Trophoblast cell (in vitro differentiated cells and primary cell): ENCODE results near the gene KIAA2012.

Source experiments
- DNase-seq, 2 donors: peaks; one replicate each; pipeline ENCODE4 v3.0.0-alpha.2; 2016
- H2AFZ ChIP-seq: 2 replicates; pipeline ENCODE4 v1.6.1; 2013; ENCODE audit warnings: low read length, moderate library complexity, mild to moderate bottlenecking; ENCODE audit not compliant: insufficient read depth, poor library complexity
- H2AK5ac ChIP-seq: 2 replicates; pipeline ENCODE4 v1.6.1; 2013; ENCODE audit warnings: mild to moderate bottlenecking, low read length
- H2BK120ac ChIP-seq: 2 replicates; pipeline ENCODE4 v1.6.1; 2013; ENCODE audit warnings: low read length, mild to moderate bottlenecking, moderate library complexity; ENCODE audit not compliant: insufficient read depth, poor library complexity
- H2BK12ac ChIP-seq: 2 replicates; pipeline ENCODE4 v1.6.1; 2013; ENCODE audit warnings: mild to moderate bottlenecking, low read length, moderate library complexity
- H2BK5ac ChIP-seq: 2 replicates; pipeline ENCODE4 v1.6.1; 2013; ENCODE audit warnings: low read length, low read depth, moderate library complexity, mild to moderate bottlenecking; ENCODE audit not compliant: poor library complexity
- H3K14ac ChIP-seq: 2 replicates; pipeline ENCODE4 v1.6.1; 2013; ENCODE audit warnings: mild to moderate bottlenecking, low read length
- H3K18ac ChIP-seq: 2 replicates; pipeline ENCODE4 v1.6.1; 2013; ENCODE audit warnings: mild to moderate bottlenecking, low read length
- H3K23ac ChIP-seq: 2 replicates; pipeline ENCODE4 v1.6.1; 2013; ENCODE audit warnings: low read length
- H3K27ac ChIP-seq: 2 replicates; pipeline ENCODE4 v1.5.1; 2013; ENCODE audit warnings: low read depth, mild to moderate bottlenecking, inconsistent platforms, low read length, moderate library complexity
- H3K27me3 ChIP-seq: 2 replicates; pipeline ENCODE4 v1.6.1; 2013; ENCODE audit warnings: inconsistent platforms, mild to moderate bottlenecking, low read length, moderate library complexity; ENCODE audit not compliant: insufficient read depth
- H3K36me3 ChIP-seq, 2 experiments: 1 replicate in 1 of 2; 2 replicates in 1 of 2; pipeline ENCODE4 v1.6.1; 2013; ENCODE audit warnings: low read length in 2 of 2, mild to moderate bottlenecking in 2 of 2, moderate library complexity in 1 of 2; ENCODE audit not compliant: insufficient read depth in 2 of 2, control insufficient read depth in 1 of 2
- H3K4ac ChIP-seq: 2 replicates; pipeline ENCODE4 v1.6.1; 2013; ENCODE audit warnings: low read depth, mild to moderate bottlenecking, low read length, moderate library complexity
- H3K4me1 ChIP-seq, 2 experiments: 1 replicate in 1 of 2; 2 replicates in 1 of 2; pipeline ENCODE4 v1.6.1; 2013; ENCODE audit warnings: low read length in 2 of 2, mild to moderate bottlenecking in 2 of 2, moderate library complexity in 1 of 2; ENCODE audit not compliant: insufficient read depth in 2 of 2, control insufficient read depth in 1 of 2
- H3K4me2 ChIP-seq: 2 replicates; pipeline ENCODE4 v1.6.1; 2013; ENCODE audit warnings: inconsistent platforms, mild to moderate bottlenecking, low read length, moderate library complexity
- H3K4me3 ChIP-seq: 2 replicates; pipeline ENCODE4 v1.5.1; 2013; ENCODE audit warnings: mild to moderate bottlenecking, low read depth, low read length, inconsistent platforms
- H3K79me1 ChIP-seq: one replicate; pipeline ENCODE4 v1.6.1; 2013; ENCODE audit warnings: low read length
- H3K79me2 ChIP-seq: 2 replicates; pipeline ENCODE4 v1.6.1; 2013; ENCODE audit warnings: low read length, mild to moderate bottlenecking; ENCODE audit not compliant: control insufficient read depth, insufficient read depth, poor library complexity
- H3K9ac ChIP-seq: 2 replicates; pipeline ENCODE4 v1.6.1; 2013; ENCODE audit warnings: mild to moderate bottlenecking, low read length
- H3K9me3 ChIP-seq: 2 replicates; pipeline ENCODE4 v1.6.1; 2013; ENCODE audit warnings: low read depth, mild to moderate bottlenecking, control low read depth, inconsistent platforms, low read length; ENCODE audit not compliant: insufficient read depth
- H4K12ac ChIP-seq: 2 replicates; pipeline ENCODE4 v1.6.1; 2013; ENCODE audit warnings: low read depth, mild to moderate bottlenecking, low read length, moderate library complexity
- H4K8ac ChIP-seq: 2 replicates; pipeline ENCODE4 v1.6.1; 2013; ENCODE audit warnings: low read depth, mild to moderate bottlenecking, low read length, moderate library complexity
- H4K91ac ChIP-seq: one replicate; pipeline ENCODE4 v1.6.1; 2013; ENCODE audit warnings: low read depth, mild to moderate bottlenecking, low read length, moderate library complexity
- WGBS: extraction: QIAGEN DNeasy Blood & Tissue Kit; methylation state at CpG from one replicate; pipeline ENCODE4 v1.1.7; 2013; ENCODE audit warnings: missing lambda C conversion rate; ENCODE audit not compliant: insufficient read length, insufficient coverage; ENCODE audit errors: extremely low coverage; 5-methylcytosine and 5-hydroxymethylcytosine counted together

KIAA2012 gene

GRCh38 chr2:202026507-202026906, 46.5 kb upstream of the KIAA2012 start:
- Histone ChIP-seq H3K27me3 (peaks cover 10% of the 10 kb centered on the region), H4K91ac (no peak overlapping the region), H3K4me3 (no peak overlapping the region), H4K12ac (no peak overlapping the region), H3K18ac (no peak overlapping the region), H2AFZ (no peak overlapping the region), H3K4me2 (no peak overlapping the region), H3K79me1 (no peaks in the 10 kb centered on the region), H3K14ac (no peak overlapping the region), H2BK12ac (no peak overlapping the region), H4K8ac (no peak overlapping the region), H3K9me3 (no peaks in the 10 kb centered on the region), H3K4ac (no peak overlapping the region), H2BK5ac (no peak overlapping the region), H2AK5ac (no peak overlapping the region), H3K27ac (no peak overlapping the region), H2BK120ac (no peak overlapping the region), H3K23ac (no peak overlapping the region), H3K36me3 (no peaks in the 10 kb centered on the region), H3K9ac (no peak overlapping the region), H3K79me2 (no peaks in the 10 kb centered on the region), H3K4me1 (no peaks in the 10 kb centered on the region)
- DNase-seq, result no peak
- WGBS, result no CpG with 5 or more reads among the region's 5 CpGs

GRCh38 chr2:202030691-202031090, 42.4 kb upstream of the KIAA2012 start:
- Histone ChIP-seq H3K9ac (no peak overlapping the region), H3K79me2 (peaks cover 9% of the 10 kb centered on the region), H2BK5ac (no peak overlapping the region), H3K18ac (no peak overlapping the region), H3K4ac (no peak overlapping the region), H2AK5ac (no peak overlapping the region), H3K4me2 (no peak overlapping the region), H3K14ac (no peak overlapping the region), H4K12ac (no peak overlapping the region), H4K8ac (no peak overlapping the region), H3K36me3 (no peaks in the 10 kb centered on the region), H3K27me3 (peaks cover 22% of the 10 kb centered on the region), H2BK120ac (no peak overlapping the region), H2AFZ (no peak overlapping the region), H4K91ac (no peak overlapping the region), H3K4me1 (peaks cover 11 to 16% of the 10 kb centered on the region in 2 experiments), H3K79me1 (peaks cover 14% of the 10 kb centered on the region), H3K23ac (no peak overlapping the region), H2BK12ac (no peak overlapping the region), H3K4me3 (no peak overlapping the region), H3K9me3 (peaks cover 6% of the 10 kb centered on the region), H3K27ac (no peak overlapping the region)
- no CpG with 5 or more reads among the region's 4 CpGs for WGBS
- no peak for DNase-seq

GRCh38 chr2:202031246-202031951, 41.7 kb upstream of the KIAA2012 start:
- no peak overlapping the region for H3K18ac ChIP-seq
- H3K4me2 ChIP-seq, result no peak overlapping the region

GRCh38 chr2:202032846-202033316, 40.2 kb upstream of the KIAA2012 start:
- H4K12ac ChIP-seq, result peak overlapping the region; percentile 95
- peak overlapping the region; percentile 94 for H4K91ac ChIP-seq
- H3K9ac ChIP-seq, result peak overlapping the region; percentile 81
- H2BK120ac ChIP-seq, result peak overlapping the region; percentile 78
- peak overlapping the region; percentile 90 for H3K4me2 ChIP-seq
- peak overlapping the region; percentile 83 for H2AFZ ChIP-seq
- no peaks in the 10 kb centered on the region for H3K36me3 ChIP-seq
- peaks cover 9% of the 10 kb centered on the region for H3K79me2 ChIP-seq
- peaks cover 14% of the 10 kb centered on the region for H3K79me1 ChIP-seq
- H2AK5ac ChIP-seq, result no peak overlapping the region
- H3K9me3 ChIP-seq, result peaks cover 11% of the 10 kb centered on the region
- H3K27ac ChIP-seq, result peak overlapping the region; percentile 88
- H4K8ac ChIP-seq, result peak overlapping the region; percentile 96
- peaks cover 28% of the 10 kb centered on the region for H3K27me3 ChIP-seq
- H3K23ac ChIP-seq, result no peak overlapping the region
- H3K4me1 ChIP-seq, result peaks cover 12 to 21% of the 10 kb centered on the region in 2 experiments
- WGBS, result no CpG with 5 or more reads among the region's 42 CpGs
- peak overlapping the region; percentile 16 for H3K18ac ChIP-seq
- peak overlapping the region; percentile 65 for H2BK12ac ChIP-seq
- peak overlapping the region; percentile 86 for H3K14ac ChIP-seq
- peak overlapping the region; percentile 32 for H3K4ac ChIP-seq
- DNase-seq, result peak in 1 of 2 donors; percentile 42
- peak overlapping the region; percentile 98 for H2BK5ac ChIP-seq
- H3K4me3 ChIP-seq, result peak overlapping the region; percentile 80

More at GRCh38 chr2:202031246-202031951, 41.7 kb upstream of the KIAA2012 start:
- Histone ChIP-seq H3K36me3 (no peaks in the 10 kb centered on the region), H3K4ac (no peak overlapping the region), H2AFZ (no peak overlapping the region), H2BK120ac (no peak overlapping the region), H3K9me3 (peaks cover 11% of the 10 kb centered on the region), H2AK5ac (no peak overlapping the region), H4K12ac (no peak overlapping the region), H3K27ac (no peak overlapping the region), H3K4me3 (no peak overlapping the region), H3K9ac (no peak overlapping the region), H3K23ac (no peak overlapping the region), H3K14ac (no peak overlapping the region), H3K79me2 (peaks cover 9% of the 10 kb centered on the region), H3K79me1 (peaks cover 14% of the 10 kb centered on the region), H2BK5ac (no peak overlapping the region), H3K27me3 (peaks cover 28% of the 10 kb centered on the region), H4K91ac (no peak overlapping the region), H2BK12ac (no peak overlapping the region), H4K8ac (no peak overlapping the region), H3K4me1 (peaks cover 12 to 21% of the 10 kb centered on the region in 2 experiments)
- WGBS, result no CpG with 5 or more reads among the region's 4 CpGs
- no peak for DNase-seq
